ENCODE results near the gene GALR2.

DNA sequence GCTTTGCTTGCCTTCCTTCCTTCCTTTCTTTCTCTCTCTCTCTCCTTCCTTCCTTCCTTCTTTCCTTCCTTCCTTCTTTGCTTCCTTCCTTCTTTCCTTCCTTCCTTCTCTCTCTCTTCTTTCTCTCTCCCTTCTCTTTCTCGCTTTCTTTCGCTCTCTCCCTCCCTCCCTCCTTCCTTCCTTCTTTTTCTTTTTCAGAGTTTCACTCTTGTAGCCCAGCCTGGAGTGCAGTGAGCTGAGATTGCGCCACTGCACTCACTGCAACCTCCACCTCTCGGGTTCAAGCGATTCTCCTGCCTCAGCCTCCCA is 48.6 kb downstream of the GALR2 start:
- TF ChIP-seq, protein P1, sequence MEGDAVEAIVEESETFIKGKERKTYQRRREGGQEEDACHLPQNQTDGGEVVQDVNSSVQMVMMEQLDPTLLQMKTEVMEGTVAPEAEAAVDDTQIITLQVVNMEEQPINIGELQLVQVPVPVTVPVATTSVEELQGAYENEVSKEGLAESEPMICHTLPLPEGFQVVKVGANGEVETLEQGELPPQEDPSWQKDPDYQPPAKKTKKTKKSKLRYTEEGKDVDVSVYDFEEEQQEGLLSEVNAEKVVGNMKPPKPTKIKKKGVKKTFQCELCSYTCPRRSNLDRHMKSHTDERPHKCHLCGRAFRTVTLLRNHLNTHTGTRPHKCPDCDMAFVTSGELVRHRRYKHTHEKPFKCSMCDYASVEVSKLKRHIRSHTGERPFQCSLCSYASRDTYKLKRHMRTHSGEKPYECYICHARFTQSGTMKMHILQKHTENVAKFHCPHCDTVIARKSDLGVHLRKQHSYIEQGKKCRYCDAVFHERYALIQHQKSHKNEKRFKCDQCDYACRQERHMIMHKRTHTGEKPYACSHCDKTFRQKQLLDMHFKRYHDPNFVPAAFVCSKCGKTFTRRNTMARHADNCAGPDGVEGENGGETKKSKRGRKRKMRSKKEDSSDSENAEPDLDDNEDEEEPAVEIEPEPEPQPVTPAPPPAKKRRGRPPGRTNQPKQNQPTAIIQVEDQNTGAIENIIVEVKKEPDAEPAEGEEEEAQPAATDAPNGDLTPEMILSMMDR (conservative IDR thresholded peaks at IDR 0.05 in 1 of 2, IDR thresholded peaks at IDR 0.05 in 1 of 2; ENCODE audit: extremely low read depth in 1 of 2, insufficient read depth in 1 of 2, low read depth in 1 of 2, low read length in 2 of 2) = no peak
- no peak for TF ChIP-seq EZH2 (IDR thresholded peaks at IDR 0.05; ENCODE audit: borderline replicate concordance, low read length)
